ENCODE results near the gene SLC4A1. TPM values are rescaled to one million over a fixed set of nuclear protein-coding genes. Genes with fewer than 3 reads are reported as not detected.
A peak's percentile ranks its signal among the peaks of the same experiment; 100 is the strongest.

Gene SLC4A1
- polyA plus RNA-seq, 1 donor (not counting 4 experiments of a cell fraction or from before 2014, with no cell fraction given), result not detected

GRCh38 chr17:44219616-44220212, 48.2 kb downstream of the SLC4A1 start, which contains the start of gene UBTF:
TSS of gene UBTF (minus strand) at chr17:44219675. CDS start at chr17:44218229, 1,446 bp downstream.
- Histone ChIP-seq H3K9ac (ENCODE audit: control insufficient read depth, extremely low read depth, insufficient read depth, low read length) (peak within 1 kb of the TSS; percentile 87), H3K36me3 (ENCODE audit: control insufficient read depth in 2 of 2, extremely low read depth in 1 of 2, insufficient read depth in 2 of 2, low read length in 2 of 2) (peaks cover 18 to 27% of the 10 kb centered on the region in 2 experiments), H3K27ac (ENCODE audit: control insufficient read depth, insufficient read depth, low read length) (peak within 1 kb of the TSS; percentile 76), H4K20me1 (ENCODE audit: control insufficient read depth, extremely low read depth, insufficient read depth, low read length) (no peaks in the 10 kb centered on the region), H3K4me3 (ENCODE audit: control insufficient read depth in 2 of 3, extremely low read depth in 1 of 3, insufficient read depth in 2 of 3, low read depth in 1 of 3, low read length in 3 of 3) (peak within 1 kb of the TSS; percentile 81 to 94 (median 89)), H3K4me1 (ENCODE audit: control insufficient read depth, extremely low read depth, insufficient read depth, low read length) (peaks cover 34% of the 10 kb centered on the region), H3K27me3 (ENCODE audit: control insufficient read depth, extremely low read depth, insufficient read depth, low read length) (no peaks in the 10 kb centered on the region), H3K9me3 (ENCODE audit: control insufficient read depth, low read depth, low read length) (no peaks in the 10 kb centered on the region), H2AFZ (ENCODE audit: control insufficient read depth, low read length) (no peak within 1 kb of the TSS), H3K9me1 (ENCODE audit: control insufficient read depth, extremely low read depth, insufficient read depth, low read length) (no peaks in the 10 kb centered on the region), H3K79me2 (ENCODE audit: control insufficient read depth, insufficient read depth, low read length) (peaks cover 24% of the 10 kb centered on the region), H3K4me2 (ENCODE audit: control insufficient read depth, extremely low read depth, insufficient read depth, low read depth, low read length) (peak within 1 kb of the TSS; percentile 54)
- no peak for FAIRE-seq
- DNase-seq (ENCODE audit: low read depth, low spot score), result no peak
- dilution Hi-C loops (cut with MboI; ENCODE audit: extremely low pct_ligation_motif_present, low sequenced_read_pairs), result no loop called here
- TF ChIP-seq EZH2 (IDR thresholded peaks at IDR 0.05; ENCODE audit: low read length) (no peak), CTCF (optimal IDR thresholded peaks at IDR 0.05 in 1 of 3, IDR thresholded peaks at IDR 0.05 in 1 of 3, conservative IDR thresholded peaks at IDR 0.05 in 1 of 3; ENCODE audit: extremely low read depth in 1 of 3, insufficient read depth in 2 of 3, low read length in 3 of 3) (peak in 1 of 3 experiments; percentile 19)

- Histone ChIP-seq H3K4me3 (ENCODE audit: control insufficient read depth in 2 of 3, extremely low read depth in 1 of 3, insufficient read depth in 2 of 3, low read depth in 1 of 3, low read length in 3 of 3) (peak overlapping the region; percentile 67 to 94 (median 89)), H3K4me2 (ENCODE audit: control insufficient read depth, extremely low read depth, insufficient read depth, low read depth, low read length) (no peak overlapping the region), H3K4me1 (ENCODE audit: control insufficient read depth, extremely low read depth, insufficient read depth, low read length) (peaks cover 34% of the 10 kb centered on the region), H4K20me1 (ENCODE audit: control insufficient read depth, extremely low read depth, insufficient read depth, low read length) (no peaks in the 10 kb centered on the region), H3K79me2 (ENCODE audit: control insufficient read depth, insufficient read depth, low read length) (peaks cover 24% of the 10 kb centered on the region), H3K27ac (ENCODE audit: control insufficient read depth, insufficient read depth, low read length) (peak overlapping the region; percentile 66), H3K9me1 (ENCODE audit: control insufficient read depth, extremely low read depth, insufficient read depth, low read length) (no peaks in the 10 kb centered on the region), H2AFZ (ENCODE audit: control insufficient read depth, low read length) (no peak overlapping the region), H3K27me3 (ENCODE audit: control insufficient read depth, extremely low read depth, insufficient read depth, low read length) (no peaks in the 10 kb centered on the region), H3K9me3 (ENCODE audit: control insufficient read depth, low read depth, low read length) (no peaks in the 10 kb centered on the region), H3K36me3 (ENCODE audit: control insufficient read depth in 2 of 2, extremely low read depth in 1 of 2, insufficient read depth in 2 of 2, low read length in 2 of 2) (peaks cover 22 to 28% of the 10 kb centered on the region in 2 experiments), H3K9ac (ENCODE audit: control insufficient read depth, extremely low read depth, insufficient read depth, low read length) (peak overlapping the region; percentile 81)
- TF ChIP-seq EZH2 (IDR thresholded peaks at IDR 0.05; ENCODE audit: low read length) (no peak), CTCF (optimal IDR thresholded peaks at IDR 0.05 in 1 of 3, IDR thresholded peaks at IDR 0.05 in 1 of 3, conservative IDR thresholded peaks at IDR 0.05 in 1 of 3; ENCODE audit: extremely low read depth in 1 of 3, insufficient read depth in 2 of 3, low read length in 3 of 3) (peak in 2 of 3 experiments; percentile 34 to 49)
- DNase-seq (ENCODE audit: low read depth, low spot score) (no peak), FAIRE-seq (no peak)
- dilution Hi-C loops (cut with MboI; ENCODE audit: extremely low pct_ligation_motif_present, low sequenced_read_pairs), result no loop called here
Observed at GRCh38 chr17:44219108-44219615, 48.8 kb downstream of the SLC4A1 start.

Data from keratinocyte (primary cell).